Measurements from ENCODE around the gene CES2. TPM values are rescaled to one million over a fixed set of nuclear protein-coding genes. Genes with fewer than 3 reads are reported as not detected.

The CES2 gene
- total RNA-seq, 1 experiment from 2014 or later, result 35.4 TPM

- ChIA-PET POLR2A (no interaction called here), RAD21 (ENCODE audit: low non-redundant PET in 1 of 2, low total read pairs in 2 of 2, uncharacterized antibody in 2 of 2, unreplicated experiment in 2 of 2) (interaction anchor here in 1 of 2 experiments (0.8 kb wide), 1 partner anchor 462 kb away, joined by 3 read pairs; no protein-coding TSS in a partner anchor), CTCF (interaction anchor here (1.8 to 2.2 kb wide), 3 partner anchors 16 to 50 kb away, joined by 5 to 10 read pairs (median 9); partner anchors contain the start of gene CES3)
- H2AFZ ChIP-seq (ENCODE audit: low read depth, low read length, poor library complexity, severe bottlenecking), result no peak overlapping the region
- DNase-seq (ENCODE audit: low read depth, low spot score), result no peak
- BruUV-seq (replicated peaks), result no TSS peak
- no peaks in the 10 kb centered on the region for H3K9me2 ChIP-seq (ENCODE audit: insufficient read depth)
- no peaks in the 10 kb centered on the region for H4K20me1 ChIP-seq (ENCODE audit: insufficient read depth)
- no peak overlapping the region for H3K27ac ChIP-seq (ENCODE audit: low read depth, low read length)
- TF ChIP-seq EGR1 (IDR thresholded peaks at IDR 0.05; ENCODE audit: low read depth), result no peak
- 0 out of 2 replicates have a peak, but pooled peaks have one; percentile 13 for ATAC-seq
- intact Hi-C loops (cut with micrococcal nuclease), result no loop called here
- no peaks in the 10 kb centered on the region for H3K9me3 ChIP-seq (ENCODE audit: control insufficient read depth in 1 of 2, insufficient read depth in 1 of 2, low read depth in 1 of 2, low read length in 2 of 2)
- peaks cover 0 to 13% of the 10 kb centered on the region in 2 experiments; a peak in 3 of 4 replicates for H3K4me1 ChIP-seq (ENCODE audit: control insufficient read depth in 1 of 2, insufficient read depth in 2 of 2, low read length in 2 of 2)
- no peak overlapping the region for H3K4me3 ChIP-seq (replicated peaks in 1 of 2; ENCODE audit: low read depth in 1 of 2, low read length in 2 of 2)
- peak overlapping the region; percentile 28; the same call in 1 of the 2 replicates for H3K4me2 ChIP-seq (ENCODE audit: low read length)
- no peaks in the 10 kb centered on the region for H3K79me2 ChIP-seq (ENCODE audit: insufficient read depth, low read length)
- no peak overlapping the region for H3K9ac ChIP-seq (ENCODE audit: low read length)
- H3K36me3 ChIP-seq (ENCODE audit: control insufficient read depth in 1 of 2, insufficient read depth in 2 of 2, low read length in 2 of 2), result no peaks in the 10 kb centered on the region
- no peaks in the 10 kb centered on the region for H3K27me3 ChIP-seq (ENCODE audit: insufficient read depth, low read length)
Measured at GRCh38 chr16:66911112-66911511, 24.2 kb upstream of the CES2 start.

GRCh38 chr16:66911801-66912200 lies 23.5 kb upstream of the CES2 start:
- intact Hi-C loops (cut with micrococcal nuclease), result no loop called here
- H2AFZ ChIP-seq (ENCODE audit: low read depth, low read length, poor library complexity, severe bottlenecking), result no peak overlapping the region
- no peaks in the 10 kb centered on the region for H3K9me3 ChIP-seq (ENCODE audit: control insufficient read depth in 1 of 2, insufficient read depth in 1 of 2, low read depth in 1 of 2, low read length in 2 of 2)
- H3K4me3 ChIP-seq (replicated peaks in 1 of 2; ENCODE audit: low read depth in 1 of 2, low read length in 2 of 2), result no peak overlapping the region
- peaks cover 0 to 13% of the 10 kb centered on the region in 2 experiments; a peak in 2 of 4 replicates for H3K4me1 ChIP-seq (ENCODE audit: control insufficient read depth in 1 of 2, insufficient read depth in 2 of 2, low read length in 2 of 2)
- no peak overlapping the region for H3K9ac ChIP-seq (ENCODE audit: low read length)
- H3K36me3 ChIP-seq (ENCODE audit: control insufficient read depth in 1 of 2, insufficient read depth in 2 of 2, low read length in 2 of 2), result no peaks in the 10 kb centered on the region
- no peaks in the 10 kb centered on the region for H3K9me2 ChIP-seq (ENCODE audit: insufficient read depth)
- H3K27me3 ChIP-seq (ENCODE audit: insufficient read depth, low read length), result no peaks in the 10 kb centered on the region
- ChIA-PET CTCF (no interaction called here), RAD21 (ENCODE audit: low non-redundant PET in 1 of 2, low total read pairs in 2 of 2, uncharacterized antibody in 2 of 2, unreplicated experiment in 2 of 2) (no interaction called here), POLR2A (no interaction called here)
- no peak overlapping the region for H3K4me2 ChIP-seq (ENCODE audit: low read length)
- ATAC-seq (no peak), DNase-seq (ENCODE audit: low read depth, low spot score) (no peak)
- no TSS peak for BruUV-seq (replicated peaks)
- H3K79me2 ChIP-seq (ENCODE audit: insufficient read depth, low read length), result no peaks in the 10 kb centered on the region
- H3K27ac ChIP-seq (ENCODE audit: low read depth, low read length), result no peak overlapping the region
- H4K20me1 ChIP-seq (ENCODE audit: insufficient read depth), result no peaks in the 10 kb centered on the region
- TF ChIP-seq CBX3 (IDR thresholded peaks at IDR 0.05; ENCODE audit: low read depth), result no peak
- TF ChIP-seq POLR2A (IDR thresholded peaks at IDR 0.05; ENCODE audit: borderline replicate concordance, extremely low read depth, insufficient read depth, insufficient read length), result no peak
- TF ChIP-seq POLR2AphosphoS5 (IDR thresholded peaks at IDR 0.05; ENCODE audit: low read depth, low read length), result no peak
- no peak for TF ChIP-seq TCF7L2 (IDR thresholded peaks at IDR 0.05; ENCODE audit: borderline replicate concordance, extremely low read depth, insufficient read depth, insufficient read length)
- no peak for TF ChIP-seq EZH2 (IDR thresholded peaks at IDR 0.05)
- no peak for TF ChIP-seq MAX (IDR thresholded peaks at IDR 0.05)
- TF ChIP-seq ZNF274 (IDR thresholded peaks at IDR 0.05; ENCODE audit: low read depth, low read length), result no peak
- TF ChIP-seq REST (IDR thresholded peaks at IDR 0.05; ENCODE audit: low read depth), result no peak
- no peak for TF ChIP-seq RAD21 (IDR thresholded peaks at IDR 0.05; ENCODE audit: low read depth)
- no peak for TF ChIP-seq CTCF (IDR thresholded peaks at IDR 0.05 in 2 of 3, conservative IDR thresholded peaks at IDR 0.05 in 1 of 3; ENCODE audit: borderline replicate concordance in 1 of 3, insufficient read depth in 1 of 3, low read depth in 2 of 3, low read length in 2 of 3)
- TF ChIP-seq ELF1 (IDR thresholded peaks at IDR 0.05; ENCODE audit: borderline replicate concordance, low read depth), result no peak
- TF ChIP-seq SIN3A (IDR thresholded peaks at IDR 0.05; ENCODE audit: low read depth), result no peak
- TF ChIP-seq EGR1 (IDR thresholded peaks at IDR 0.05; ENCODE audit: low read depth), result no peak
- no peak for TF ChIP-seq SP1 (IDR thresholded peaks at IDR 0.05; ENCODE audit: low read depth)
- no peak for TF ChIP-seq ATF3 (IDR thresholded peaks at IDR 0.05)
- TF ChIP-seq FOSL1 (IDR thresholded peaks at IDR 0.05; ENCODE audit: low read depth), result no peak

Measured in HCT116 (cell line).